GM12872 (cell line): ENCODE data around the gene AADAT.

Source experiments
- TF ChIP-seq, protein P1 (sequence below): IDR thresholded peaks from 3 replicates; pipeline ENCODE4 v1.5.1; 2011; ENCODE audit warnings: low read depth, mild to moderate bottlenecking, low read length, moderate library complexity; ENCODE audit not compliant: insufficient read depth

AADAT gene

DNA sequence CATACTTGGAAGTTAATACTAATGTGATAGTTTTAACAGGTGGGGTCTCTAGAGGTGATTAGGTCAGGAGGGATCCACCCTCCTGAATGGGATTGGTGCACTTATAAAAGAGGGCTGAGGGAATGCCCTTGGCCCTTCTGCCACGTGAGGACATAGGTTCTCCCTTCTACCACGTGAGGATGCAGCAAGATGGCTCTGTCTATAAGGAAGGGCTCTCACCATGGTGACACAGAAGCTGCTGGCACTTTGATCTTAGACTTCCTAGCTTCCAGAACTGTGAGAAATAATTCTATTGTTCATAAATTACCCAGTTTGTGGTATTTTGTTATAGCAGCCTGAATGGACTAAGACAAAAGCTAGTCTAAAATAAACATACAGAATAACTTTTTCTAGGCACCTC is 1.0 kb downstream of the AADAT start:
- TF ChIP-seq, protein P1, sequence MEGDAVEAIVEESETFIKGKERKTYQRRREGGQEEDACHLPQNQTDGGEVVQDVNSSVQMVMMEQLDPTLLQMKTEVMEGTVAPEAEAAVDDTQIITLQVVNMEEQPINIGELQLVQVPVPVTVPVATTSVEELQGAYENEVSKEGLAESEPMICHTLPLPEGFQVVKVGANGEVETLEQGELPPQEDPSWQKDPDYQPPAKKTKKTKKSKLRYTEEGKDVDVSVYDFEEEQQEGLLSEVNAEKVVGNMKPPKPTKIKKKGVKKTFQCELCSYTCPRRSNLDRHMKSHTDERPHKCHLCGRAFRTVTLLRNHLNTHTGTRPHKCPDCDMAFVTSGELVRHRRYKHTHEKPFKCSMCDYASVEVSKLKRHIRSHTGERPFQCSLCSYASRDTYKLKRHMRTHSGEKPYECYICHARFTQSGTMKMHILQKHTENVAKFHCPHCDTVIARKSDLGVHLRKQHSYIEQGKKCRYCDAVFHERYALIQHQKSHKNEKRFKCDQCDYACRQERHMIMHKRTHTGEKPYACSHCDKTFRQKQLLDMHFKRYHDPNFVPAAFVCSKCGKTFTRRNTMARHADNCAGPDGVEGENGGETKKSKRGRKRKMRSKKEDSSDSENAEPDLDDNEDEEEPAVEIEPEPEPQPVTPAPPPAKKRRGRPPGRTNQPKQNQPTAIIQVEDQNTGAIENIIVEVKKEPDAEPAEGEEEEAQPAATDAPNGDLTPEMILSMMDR, result no peak

GRCh38 chr4:170087163-170087700 is 2.5 kb downstream of the AADAT start:
- TF ChIP-seq, protein P1, result no peak

GRCh38 chr4:170083541-170083940 is 6.2 kb downstream of the AADAT start:
- TF ChIP-seq, protein P1, result no peak

GRCh38 chr4:170080496-170080895 is 9.3 kb downstream of the AADAT start:
- TF ChIP-seq, protein P1, result no peak

DNA sequence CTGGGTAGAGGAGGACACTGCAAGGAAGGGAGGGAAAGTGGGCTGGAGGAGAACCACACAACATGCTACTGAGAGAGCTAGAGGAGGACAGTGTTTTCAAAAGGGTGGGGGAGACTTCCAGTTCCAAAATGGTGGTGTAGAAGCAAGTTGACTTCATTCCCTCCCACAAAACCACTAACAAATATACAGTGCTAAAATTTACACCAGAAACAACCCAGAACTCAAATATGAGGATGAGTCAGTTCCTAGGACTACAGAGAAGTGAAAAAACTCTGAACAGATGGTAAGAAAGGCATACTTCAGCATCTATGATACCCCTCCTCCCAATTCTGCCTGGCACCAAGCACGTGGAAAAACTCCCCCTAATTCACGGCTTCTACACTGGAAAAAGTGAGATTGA is 9.8 kb downstream of the AADAT start:
- TF ChIP-seq, protein P1, result no peak

DNA sequence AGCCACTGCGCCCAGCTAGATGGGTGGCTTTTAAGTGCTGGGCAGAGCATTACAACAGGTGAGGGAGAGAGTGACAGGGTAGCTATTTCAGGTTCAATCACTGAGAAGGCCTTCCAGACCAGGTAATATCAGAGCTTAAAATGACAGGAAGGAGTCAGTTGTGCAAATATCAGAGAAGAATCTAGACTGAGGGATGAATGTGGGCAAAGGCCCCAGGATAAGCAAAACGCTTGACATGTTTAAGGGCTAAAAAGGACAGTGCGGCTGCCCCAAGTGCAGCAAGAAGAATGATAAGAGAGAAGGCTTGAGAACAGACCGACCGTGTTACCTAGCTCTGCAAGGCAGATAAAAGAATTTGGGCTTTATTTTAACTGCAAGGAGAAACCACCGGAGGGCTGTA is 18.6 kb downstream of the AADAT start:
- TF ChIP-seq, protein P1, result no peak

- TF ChIP-seq, protein P1, result no peak
These were observed 21.2 kb downstream of the AADAT start for GRCh38 chr4:170068438-170069128.
